NCI-H1092 (cell line): Measurements from ENCODE around the gene BCDIN3D.
A peak's percentile ranks its signal among the peaks of the same experiment; 100 is the strongest.
"Not testable (repeated sequence)": the region's sequence is repeated elsewhere in the genome, so short reads cannot be mapped to it uniquely, and the experiment has no call there.

Source experiments
- DNase-seq: peaks from one replicate; lab custom pipeline; 2025; lab: John Stamatoyannopoulos, UW

BCDIN3D gene, protein sequence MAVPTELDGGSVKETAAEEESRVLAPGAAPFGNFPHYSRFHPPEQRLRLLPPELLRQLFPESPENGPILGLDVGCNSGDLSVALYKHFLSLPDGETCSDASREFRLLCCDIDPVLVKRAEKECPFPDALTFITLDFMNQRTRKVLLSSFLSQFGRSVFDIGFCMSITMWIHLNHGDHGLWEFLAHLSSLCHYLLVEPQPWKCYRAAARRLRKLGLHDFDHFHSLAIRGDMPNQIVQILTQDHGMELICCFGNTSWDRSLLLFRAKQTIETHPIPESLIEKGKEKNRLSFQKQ

DNA sequence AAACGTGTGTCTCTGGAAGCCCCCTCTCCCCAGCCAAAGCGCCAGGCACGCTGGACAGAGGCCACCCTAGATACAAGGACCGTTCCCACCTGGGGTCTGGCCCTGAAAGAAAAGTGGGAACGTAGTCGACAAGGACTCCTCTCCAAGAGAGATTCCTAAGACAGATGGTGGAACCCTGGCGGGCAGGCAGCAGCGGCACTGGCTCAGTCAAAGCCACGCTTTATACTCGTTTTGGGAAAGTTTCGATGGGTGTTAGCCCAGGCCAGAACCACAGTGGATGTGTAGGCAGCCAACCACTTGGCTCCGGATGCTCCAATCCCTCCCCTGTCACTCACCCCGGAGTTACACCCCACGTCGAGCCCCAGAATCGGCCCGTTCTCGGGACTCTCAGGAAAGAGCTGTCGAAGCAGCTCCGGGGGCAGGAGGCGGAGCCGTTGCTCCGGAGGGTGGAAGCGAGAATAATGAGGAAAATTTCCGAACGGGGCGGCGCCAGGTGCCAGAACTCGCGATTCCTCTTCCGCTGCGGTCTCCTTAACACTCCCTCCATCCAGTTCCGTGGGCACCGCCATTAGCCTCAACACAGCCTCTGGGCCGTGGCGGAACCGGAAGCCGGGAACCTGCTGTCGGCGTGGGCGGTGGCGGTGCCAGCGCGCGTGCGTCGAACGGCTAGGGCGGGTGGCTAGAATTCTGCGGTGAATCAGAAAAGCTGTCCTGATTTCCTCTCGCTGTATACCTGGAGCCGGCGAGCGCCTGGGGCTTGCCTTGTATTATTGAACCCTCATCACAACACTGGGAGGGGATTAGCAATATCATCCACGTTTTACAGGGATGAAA lies at the start of gene BCDIN3D:
TSS of gene BCDIN3D (minus strand) at position 588 of the 834 bp plus-strand sequence. CDS start at position 569, 19 bp downstream.
- peak; percentile 81 for DNase-seq

DNA sequence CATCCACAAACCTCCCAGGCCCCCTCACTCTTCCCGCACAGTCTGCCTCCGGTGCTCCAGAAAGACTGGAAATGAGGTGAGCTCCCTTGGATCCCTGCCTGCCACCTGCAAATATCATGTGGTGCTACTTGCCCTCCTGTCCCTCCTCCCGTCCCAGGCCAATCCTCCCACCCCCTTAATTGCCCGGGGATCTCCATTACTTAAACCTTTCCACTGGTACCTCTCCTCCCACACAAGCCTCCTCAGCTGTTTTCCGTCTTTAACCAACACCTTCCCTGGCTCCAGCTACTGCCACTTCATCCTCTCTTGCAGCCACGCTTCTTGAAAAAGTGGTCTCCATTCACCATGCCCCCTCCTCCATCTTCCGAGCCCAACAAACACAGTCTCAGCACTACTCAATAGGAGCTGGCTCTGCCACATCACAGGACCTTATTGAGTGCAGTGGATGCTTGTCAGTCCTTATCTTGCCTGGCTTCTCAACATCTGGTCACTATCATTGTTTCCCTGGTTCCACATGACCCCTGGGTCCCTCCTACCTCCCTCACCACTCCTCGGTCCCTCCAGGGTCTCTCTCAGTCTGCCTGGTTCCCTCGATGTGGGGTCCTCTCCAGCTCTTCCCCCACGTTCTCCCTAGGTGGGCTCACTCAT lies 49.3 kb upstream of the BCDIN3D start:
- DNase-seq: no peak

DNA sequence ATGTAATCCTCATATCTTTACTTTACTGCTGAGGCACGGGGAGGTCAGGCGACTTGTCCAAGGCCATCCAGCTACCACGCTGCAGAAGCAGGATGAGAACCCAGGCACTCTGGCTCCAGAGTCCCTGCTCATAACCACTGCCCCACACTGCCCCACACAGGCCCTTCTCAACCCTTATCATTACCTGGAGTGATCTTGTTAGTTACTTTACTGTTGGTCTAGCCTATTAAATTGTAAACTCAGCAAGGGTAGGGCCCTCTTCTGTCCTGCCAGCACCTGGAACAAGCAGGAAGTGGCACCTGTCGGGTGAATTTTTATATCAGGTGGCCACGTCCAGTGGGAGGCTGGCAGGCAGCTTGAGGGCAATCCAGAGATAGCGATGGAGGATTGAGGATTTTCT lies 48.6 kb upstream of the BCDIN3D start:
- DNase-seq: no peak

DNA sequence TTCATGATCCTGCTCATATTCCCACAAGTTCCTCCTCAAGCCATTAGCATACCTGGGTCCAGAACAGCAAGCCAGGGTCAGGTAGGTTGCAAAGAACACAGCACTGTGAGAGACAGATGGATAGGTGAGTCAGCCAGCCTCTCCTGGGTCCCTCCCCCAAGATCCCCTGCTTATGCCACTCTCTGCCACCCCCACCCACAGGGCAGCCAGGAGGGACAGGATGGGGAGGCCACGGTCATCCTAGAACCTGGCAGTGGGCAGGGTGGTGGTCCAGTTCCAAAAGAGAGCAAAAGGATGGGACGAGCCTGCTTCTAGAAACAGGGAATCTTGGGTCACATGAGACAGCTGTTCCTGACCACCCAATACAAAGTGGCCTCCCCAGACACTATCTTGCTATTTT lies 48.1 kb upstream of the BCDIN3D start:
- DNase-seq: no peak

DNA sequence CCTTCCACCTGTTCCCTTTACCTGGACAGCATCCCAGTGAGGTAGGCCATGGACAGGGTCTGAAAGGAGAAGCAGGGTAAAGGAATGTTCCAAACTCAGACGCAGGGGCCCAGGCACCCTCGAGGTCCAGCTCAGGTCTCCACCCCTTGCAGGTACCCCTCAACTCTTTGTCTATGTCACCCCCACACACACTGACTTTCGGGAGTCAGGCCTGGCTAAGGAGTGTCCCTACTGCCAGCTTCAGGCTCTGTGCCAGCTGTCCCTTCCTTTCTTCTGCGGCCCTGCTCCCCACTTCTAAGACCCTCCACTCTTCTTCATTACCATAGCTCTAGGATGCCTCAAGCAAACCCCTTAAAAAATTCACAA lies 47.2 kb upstream of the BCDIN3D start:
- no peak for DNase-seq

DNA sequence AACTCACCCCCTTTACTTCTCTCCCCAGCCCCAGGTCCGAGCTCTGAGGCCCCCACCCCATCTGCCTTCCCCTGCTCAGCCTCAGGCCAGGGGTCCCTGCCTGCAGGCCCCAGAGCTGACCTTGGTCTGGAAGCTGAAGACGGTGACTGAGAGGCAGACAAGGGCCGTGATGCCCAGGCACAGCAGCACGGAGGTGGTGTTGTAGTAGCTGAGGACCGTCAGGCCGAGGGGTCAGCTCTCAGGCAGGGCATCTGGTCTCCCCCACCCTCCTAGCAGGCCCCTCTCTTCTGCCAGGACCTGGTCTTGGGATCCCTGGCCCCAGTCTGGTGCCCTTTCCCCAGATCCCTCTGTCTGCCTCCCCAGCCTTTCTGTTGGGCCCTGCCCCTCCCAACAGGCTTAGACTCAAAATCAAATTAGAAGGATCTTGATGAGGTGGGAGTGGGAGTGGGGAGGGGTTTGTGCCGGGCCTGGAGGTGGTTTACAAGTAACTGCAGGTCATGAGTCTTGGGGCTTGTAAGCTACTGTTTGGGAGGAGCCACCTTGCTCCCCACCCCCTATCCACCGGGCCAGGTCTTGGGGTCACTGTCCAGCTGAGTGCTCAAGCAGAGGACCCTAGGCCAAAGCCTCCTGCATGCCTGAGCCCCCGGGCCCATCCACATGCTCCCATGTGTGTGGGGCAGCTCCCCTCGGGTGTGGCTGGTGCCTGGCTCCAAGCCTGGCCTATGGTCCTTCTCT lies 46.6 kb upstream of the BCDIN3D start:
- no peak for DNase-seq

DNA sequence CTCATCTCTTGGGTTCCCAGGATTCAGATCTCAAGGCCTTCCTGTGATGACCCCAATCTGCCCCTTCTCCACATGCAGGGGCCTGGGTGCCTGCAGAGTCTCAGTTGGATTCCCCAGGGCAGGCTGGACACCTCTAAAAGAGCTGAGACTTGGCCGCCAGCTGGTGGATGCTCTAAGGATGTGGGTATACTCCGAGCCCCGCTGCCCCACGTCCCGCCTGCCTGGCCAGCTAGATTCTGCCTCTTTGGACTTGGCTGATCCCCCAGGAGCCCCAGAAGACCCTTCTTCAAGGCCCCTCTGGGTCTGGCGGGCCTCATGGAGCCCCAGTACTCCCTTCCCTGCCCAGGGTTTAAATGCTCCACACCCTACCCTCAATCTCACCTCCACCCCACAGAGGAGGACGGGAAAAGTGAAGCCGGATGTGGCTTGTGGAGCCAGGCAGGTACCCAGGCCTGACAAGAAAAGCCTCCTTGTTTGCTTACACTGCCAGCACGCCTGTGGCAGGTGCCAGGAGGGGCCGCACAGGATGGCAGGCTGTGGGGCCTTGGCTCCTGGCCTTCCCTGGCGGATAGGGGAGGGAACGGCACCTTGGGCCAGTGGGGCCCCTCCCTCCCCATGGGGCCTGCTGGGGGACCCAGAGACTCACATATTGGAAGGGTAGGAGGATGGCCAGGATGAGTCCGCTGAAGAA lies 45.7 kb upstream of the BCDIN3D start:
- peak; percentile 31 for DNase-seq

DNA sequence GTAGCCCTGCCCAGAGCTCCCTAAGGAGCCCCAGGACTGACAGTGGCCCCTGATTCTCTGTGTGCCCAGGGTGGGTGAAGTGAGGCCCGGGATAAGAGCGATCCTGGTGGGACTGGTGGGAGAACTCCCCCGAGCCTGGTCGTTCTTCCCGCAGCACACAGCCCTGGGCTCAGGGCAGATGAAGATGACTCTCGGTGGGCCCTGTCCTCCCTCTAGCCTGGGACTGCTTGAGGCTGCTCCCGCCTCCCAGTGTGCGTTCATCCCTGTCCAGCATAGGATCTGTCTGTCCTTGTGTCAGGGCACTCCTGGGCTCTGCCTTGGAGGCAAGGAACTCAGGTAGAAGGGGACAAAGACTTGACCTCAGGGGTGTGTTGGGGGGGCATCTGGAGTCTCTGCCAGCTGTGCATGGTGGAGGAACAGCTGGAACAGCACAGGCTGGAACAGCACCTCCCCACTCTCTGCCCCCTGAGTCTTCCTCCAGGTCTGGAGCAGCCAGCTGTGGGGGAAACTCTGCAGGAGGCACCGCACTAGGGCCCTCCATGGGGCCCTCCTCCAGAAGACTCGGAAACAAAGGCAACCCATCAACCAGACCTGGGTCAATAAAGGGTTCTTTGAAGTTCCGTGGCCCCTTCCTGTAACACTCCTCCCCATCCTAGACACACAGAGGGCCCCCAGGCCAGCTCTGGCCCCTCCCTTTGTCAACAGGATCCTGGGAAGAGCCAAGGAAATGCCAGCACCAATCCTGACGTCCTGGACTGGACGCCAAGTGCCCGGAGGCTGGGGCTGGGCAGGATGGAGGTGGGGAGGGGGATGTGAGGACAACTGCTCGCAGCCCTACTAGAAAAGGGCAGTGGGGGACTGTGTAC lies 44.9 kb upstream of the BCDIN3D start:
- no peak for DNase-seq

DNA sequence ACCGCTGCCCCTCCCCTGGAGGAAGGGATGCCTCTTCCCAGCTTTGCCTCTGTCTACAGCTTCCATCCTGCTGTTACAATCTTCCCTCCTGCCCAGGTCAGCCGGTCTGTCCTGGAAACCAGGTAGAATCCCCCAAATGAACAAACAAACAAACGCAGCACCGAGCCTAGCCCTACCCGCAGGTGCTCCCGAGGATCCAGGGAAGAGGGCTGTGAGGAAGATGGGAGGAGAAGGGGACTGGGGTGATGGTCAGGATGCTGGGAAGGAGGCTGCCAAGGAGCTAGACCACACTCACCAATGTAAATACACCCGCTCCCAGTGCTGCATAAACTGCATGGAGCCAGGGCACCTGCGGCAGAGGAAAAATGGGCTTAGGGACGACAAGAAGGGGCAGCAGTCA lies 44.2 kb upstream of the BCDIN3D start:
- no peak for DNase-seq

DNA sequence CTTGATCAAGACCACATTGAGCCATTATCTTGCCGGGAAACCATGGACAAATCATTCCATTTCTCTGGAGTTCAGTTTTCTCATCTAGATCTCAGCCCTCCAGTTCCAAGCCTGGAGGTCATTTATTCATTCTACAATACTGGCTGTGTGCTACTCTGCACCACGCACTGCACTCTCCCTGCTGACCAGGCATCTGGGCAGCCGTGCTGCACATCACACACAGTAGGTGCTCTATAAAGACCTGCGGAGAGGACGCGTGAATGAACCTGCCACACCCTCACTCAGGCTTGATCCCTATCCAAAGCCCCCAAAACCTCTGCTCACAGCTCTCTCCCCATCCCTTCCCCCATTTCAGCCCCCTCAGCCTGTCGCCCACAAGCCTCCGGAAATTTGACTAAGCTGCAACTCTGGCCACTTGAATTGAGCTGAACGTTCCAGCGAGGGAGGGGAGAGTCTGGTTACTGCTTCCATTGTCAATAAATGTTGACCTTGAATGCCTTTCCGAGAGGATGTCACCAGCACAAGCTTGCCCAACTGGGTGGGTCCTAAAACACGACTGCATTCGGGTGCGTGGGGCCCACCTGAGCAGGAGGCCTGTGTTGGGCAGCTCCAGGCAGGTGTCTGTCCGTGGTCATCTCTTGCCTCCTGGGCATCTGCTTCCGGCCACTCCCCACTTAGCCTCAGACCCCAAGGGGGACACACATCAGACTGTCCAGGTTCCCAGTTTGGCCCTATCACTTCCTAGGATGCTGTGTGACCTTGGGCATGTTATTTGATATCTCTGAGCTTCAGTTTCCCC lies 43.0 kb upstream of the BCDIN3D start:
- DNase-seq: no peak

DNA sequence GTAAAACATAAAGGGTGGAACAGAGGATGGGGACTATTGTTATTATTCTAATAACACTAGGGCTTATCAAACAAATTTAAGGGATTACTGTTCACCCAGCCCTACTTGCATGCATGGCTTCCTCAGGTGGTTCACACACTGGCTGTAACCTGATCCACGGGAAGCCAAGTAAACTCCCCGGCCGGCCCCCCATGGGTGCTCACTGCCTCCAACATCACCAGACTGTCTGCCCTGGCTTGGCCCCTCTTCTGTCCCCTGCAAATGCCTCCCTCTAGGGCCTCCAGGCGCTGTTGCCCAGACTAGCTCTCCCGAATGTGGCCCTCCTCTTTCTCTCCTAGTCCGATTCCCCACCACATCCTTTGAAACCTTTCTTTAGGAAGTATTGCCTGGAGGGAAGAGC lies 42.2 kb upstream of the BCDIN3D start:
- no peak for DNase-seq

DNA sequence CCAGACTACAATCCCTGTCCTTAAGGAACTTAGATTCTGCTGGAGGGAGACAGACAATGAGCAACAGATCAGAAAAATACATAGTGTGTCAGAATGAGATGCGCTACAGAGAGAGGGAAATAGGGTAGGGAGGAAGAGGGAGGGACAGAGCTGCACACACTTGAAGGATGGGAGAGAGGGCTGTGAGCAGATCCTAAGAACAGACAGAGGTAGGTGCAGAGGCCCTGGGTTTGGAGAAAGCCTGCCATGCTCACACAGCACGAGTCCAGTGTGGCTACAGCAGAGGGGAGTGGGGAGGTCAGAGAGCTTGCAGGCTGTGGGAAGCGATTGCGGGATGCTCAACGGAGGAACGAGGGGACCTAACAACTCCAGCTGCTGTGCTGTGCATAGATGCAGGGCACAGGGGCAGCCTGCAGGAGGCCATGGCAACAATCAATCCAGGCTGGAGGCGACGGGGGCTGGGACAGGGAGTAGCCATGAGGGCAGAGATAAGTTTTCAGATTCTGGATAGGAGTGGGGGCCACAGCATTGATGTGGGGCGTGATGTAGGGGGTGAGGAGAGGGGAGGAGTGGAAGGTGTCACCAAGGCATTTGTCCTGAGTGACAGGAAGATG lies 40.1 kb upstream of the BCDIN3D start:
- DNase-seq: no peak

DNA sequence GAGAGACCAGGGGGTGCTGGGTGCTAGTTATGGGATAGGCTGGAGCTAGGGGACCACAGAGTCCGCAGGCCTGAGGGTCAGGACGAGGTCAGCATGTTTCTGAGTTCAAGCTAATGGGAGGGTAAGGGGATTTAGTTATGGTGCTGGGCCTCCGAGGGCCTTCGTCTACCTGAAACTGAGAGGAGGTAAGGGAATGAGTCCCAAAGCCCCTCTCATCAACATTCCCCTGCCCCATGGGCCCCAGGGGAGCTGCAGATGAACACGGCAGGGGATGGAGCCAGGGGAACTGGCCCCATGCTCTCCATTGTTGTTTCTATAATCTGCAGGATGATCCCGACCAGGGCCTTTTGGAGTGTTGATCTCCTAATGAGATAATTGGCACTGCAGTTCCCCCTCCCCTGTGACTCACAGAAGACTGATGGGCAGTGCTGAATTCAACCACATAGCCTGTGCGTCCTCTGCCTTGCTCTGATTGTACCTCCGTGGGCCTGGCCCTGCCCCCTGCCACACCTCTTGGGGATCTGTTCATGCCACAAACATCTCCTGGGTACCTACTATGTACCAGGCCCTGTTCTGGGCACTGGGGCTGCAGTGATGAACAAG lies 39.4 kb upstream of the BCDIN3D start:
- no peak for DNase-seq

DNA sequence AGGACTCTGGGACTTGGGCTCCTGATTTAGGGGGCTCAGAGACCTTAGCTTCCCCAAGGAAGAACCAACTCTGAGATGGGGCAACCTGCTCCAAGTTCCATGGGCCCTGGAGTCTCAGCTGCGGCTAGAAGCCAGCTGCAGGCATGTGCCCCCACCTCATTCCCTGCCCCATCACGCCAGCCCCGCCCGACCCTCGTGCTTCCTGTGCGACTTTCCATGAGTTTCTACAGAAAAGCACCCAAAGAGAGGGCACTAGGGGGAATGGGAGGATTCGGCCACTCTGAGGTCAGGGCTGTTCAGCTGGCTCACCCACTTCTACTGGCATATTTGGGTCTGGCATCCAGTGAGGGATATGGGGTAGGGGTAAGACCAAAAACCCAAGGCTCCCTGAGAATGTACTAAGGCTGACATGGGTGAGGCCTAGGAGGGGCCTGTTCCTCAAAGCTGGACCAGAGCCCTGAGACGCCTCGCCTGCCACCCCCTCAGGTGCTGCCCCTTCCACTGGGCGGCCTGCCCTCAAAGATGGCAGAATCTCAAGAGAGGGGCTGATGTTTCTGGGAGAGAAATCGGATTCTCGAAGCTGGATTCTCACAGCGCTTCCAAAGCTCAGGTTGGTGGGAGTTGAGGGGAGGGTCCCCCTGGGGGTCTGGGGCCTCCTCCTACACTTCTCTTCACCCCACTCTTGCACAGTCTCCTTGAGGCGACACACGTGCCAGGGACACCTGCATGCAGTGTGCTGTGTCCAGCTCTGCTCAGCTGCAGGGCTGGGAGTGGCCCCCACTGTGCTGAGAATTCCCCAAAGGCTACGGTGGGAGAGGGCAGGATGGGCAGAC lies 38.7 kb upstream of the BCDIN3D start:
- no peak for DNase-seq

DNA sequence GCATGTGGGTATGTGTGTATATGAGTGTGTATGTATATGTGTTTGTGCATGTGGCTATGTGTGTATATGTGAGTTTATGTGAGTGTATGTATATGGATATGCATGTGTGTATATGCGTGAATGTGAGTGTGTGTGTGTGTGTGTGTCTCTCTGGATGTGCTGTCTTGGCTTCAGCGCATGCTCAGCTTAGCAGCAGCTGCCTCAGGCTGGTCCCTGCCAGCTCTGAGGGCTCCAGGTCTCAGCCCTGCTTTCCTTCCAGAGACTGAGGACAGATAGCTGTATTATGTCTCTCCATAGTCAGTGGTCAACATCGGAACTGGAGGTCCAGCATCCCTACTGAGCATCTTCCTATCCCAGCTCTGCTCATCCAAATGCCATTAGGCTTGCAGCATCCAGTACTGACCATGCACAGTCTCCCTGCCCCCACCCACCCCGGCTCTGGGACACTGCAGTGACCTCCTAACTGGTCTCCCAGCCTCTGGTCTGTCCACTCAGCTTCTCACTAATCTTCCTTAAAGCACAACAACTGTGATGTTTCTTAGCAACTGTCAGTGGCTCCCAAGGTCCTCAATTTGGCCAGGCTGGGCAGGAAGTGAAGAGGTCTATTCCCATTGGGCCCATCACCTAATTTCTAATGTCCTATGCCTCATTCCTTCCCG lies 38.0 kb upstream of the BCDIN3D start:
- DNase-seq: no peak

DNA sequence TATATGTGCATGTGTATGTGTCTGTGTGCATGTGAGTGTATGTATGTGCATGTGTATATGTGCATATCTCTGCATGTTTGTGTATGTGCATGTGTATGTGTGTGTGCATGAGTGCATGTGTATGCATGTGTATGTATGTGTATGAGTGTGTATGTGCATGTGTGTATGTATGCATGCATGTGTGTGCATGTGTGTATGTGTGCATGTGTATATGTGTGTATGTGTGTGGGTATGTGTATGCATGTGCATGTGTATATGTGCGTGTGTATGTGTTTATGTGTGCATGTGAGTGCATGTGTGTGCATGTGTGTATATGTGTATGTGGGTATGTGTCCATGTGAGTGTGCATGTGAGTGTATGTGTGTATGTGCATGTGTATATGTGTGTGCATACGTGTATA lies 36.2 kb upstream of the BCDIN3D start:
- DNase-seq: not testable (repeated sequence)

DNA sequence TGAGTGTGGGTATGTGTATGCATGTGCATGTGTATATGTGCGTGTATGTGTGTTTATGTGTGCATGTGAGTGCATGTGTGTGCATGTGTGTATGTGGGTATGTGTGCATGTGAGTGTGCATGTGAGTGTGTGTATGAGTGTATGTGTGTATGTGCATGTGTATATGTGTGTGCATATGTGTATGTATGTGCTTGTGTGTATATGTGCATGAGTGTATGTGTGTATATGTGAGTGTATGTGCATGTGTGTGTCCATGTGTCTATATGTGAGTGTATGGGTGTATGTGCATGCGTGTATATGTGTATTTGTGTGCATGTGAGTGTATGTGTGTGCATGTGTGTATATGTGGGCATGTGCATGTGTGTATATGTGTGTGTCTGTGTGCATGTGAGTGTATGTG lies 35.1 kb upstream of the BCDIN3D start:
- DNase-seq: no peak

DNA sequence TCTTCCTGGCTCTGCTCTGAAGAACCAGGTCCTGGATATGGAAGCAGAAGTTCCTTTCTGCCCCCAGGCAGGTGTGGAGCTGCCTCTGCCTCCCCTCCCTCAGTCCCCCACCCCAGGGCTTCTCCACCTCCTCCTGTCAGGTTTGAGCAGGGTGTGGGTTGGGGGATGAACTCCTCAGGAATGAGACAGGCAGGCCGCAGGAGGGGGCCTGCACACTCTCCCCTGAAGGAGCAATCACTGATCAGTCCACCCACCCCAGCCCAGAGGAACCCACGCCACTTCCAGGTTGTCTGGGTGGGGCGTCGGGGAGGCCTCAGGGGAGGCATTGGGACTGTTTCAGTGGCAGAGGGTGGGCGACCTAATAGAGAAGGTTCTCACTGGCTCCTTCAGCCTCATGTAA lies 34.2 kb upstream of the BCDIN3D start:
- no peak for DNase-seq
